ENCODE measurements around the gene POLR3K.

Gene POLR3K

DNA sequence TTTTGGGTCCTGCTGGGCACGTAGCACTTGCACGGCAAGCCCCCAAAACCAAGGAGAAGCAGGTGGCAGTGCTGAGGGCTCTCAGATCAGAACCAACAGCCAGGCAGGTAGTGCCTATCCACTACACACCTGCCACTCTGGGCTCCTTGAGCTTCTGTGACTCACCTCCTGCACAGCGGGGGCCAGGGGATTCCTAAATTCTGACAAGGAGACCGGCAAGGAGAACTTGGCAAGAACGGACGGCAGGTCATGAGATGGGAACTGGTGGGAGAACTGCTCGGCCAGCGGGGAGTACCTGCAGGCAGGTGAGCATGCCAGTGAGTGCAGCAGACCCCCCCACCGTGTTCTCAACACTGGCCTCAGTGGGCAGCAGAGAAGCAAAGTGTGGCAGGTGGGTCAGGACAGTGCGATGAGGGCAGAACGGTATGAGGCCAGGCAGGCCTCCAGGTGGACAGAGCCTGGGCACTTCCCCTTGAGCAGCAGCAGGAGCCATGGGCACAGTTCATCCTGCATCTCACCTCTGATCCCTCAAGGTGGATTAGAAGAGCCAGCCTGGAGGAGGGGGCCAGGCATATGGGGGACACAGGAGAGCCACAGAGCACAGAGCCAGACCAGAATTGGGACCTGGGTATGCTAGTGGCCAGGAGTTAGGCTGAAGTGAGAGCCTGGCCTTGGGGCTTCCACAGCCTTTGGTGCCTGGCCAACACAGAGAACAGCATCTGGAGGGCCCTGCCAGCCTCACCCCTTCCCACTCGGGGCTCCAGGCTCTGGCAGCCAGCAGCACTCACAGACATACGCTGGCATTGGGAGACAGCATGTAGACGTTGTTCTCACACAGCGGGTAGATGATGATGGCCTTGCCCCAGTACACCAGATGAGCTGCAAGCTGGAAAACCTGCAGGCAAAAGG is 39.3 kb upstream of the POLR3K start:
- Histone ChIP-seq H3K4me3 (replicated peaks; ENCODE audit: insufficient read depth, low read length) (no peak overlapping the region), H3K27ac (replicated peaks) (no peak overlapping the region), H3K27me3 (ENCODE audit: insufficient read depth, poor library complexity, severe bottlenecking) (no peaks in the 10 kb centered on the region)
- TF ChIP-seq SPI1 (IDR thresholded peaks at IDR 0.05; ENCODE audit: borderline replicate concordance, low read depth) = no peak
- TF ChIP-seq, protein P1, sequence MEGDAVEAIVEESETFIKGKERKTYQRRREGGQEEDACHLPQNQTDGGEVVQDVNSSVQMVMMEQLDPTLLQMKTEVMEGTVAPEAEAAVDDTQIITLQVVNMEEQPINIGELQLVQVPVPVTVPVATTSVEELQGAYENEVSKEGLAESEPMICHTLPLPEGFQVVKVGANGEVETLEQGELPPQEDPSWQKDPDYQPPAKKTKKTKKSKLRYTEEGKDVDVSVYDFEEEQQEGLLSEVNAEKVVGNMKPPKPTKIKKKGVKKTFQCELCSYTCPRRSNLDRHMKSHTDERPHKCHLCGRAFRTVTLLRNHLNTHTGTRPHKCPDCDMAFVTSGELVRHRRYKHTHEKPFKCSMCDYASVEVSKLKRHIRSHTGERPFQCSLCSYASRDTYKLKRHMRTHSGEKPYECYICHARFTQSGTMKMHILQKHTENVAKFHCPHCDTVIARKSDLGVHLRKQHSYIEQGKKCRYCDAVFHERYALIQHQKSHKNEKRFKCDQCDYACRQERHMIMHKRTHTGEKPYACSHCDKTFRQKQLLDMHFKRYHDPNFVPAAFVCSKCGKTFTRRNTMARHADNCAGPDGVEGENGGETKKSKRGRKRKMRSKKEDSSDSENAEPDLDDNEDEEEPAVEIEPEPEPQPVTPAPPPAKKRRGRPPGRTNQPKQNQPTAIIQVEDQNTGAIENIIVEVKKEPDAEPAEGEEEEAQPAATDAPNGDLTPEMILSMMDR (IDR thresholded peaks at IDR 0.05; ENCODE audit: insufficient read depth, low read length) = no peak
- TF ChIP-seq POLR2AphosphoS5 (IDR thresholded peaks at IDR 0.05; ENCODE audit: low read depth) = no peak
- no peak for TF ChIP-seq GABPA (IDR thresholded peaks at IDR 0.05; ENCODE audit: low read depth)
- TF ChIP-seq REST (IDR thresholded peaks at IDR 0.05; ENCODE audit: insufficient replicate concordance, low read depth) = no peak
- DNase-seq (ENCODE audit: low read depth in 1 of 2, low spot score in 1 of 2) = no peak

DNA sequence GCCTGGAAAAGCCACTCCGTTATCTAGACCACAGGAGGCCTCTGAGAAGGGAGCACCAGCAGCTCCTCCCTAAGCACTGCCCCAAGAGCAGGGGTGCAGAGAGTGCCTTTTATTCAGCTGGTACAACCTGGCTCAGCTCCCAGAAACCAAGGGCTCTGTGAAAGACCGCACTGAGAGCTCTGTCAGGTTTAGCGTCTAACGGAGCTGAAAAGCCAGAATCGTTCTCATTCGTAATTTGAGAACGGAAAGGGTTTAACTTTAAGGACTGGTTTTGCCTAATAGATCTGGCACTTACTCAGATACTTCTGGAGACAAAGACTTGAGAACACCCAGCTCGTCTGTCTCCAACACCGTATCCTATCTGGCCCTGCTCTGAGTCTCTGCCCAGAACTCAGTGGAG is 38.1 kb upstream of the POLR3K start:
- H3K4me3 ChIP-seq (replicated peaks; ENCODE audit: insufficient read depth, low read length) = no peak overlapping the region
- DNase-seq (ENCODE audit: low read depth in 1 of 2, low spot score in 1 of 2) = no peak
- no peaks in the 10 kb centered on the region for H3K27me3 ChIP-seq (ENCODE audit: insufficient read depth, poor library complexity, severe bottlenecking)
- no peak overlapping the region for H3K27ac ChIP-seq (replicated peaks)
- TF ChIP-seq, protein P1 (IDR thresholded peaks at IDR 0.05; ENCODE audit: insufficient read depth, low read length) = no peak
- TF ChIP-seq POLR2AphosphoS5 (IDR thresholded peaks at IDR 0.05; ENCODE audit: low read depth) = no peak; the same call in 1 of the 2 replicates
- TF ChIP-seq REST (IDR thresholded peaks at IDR 0.05; ENCODE audit: insufficient replicate concordance, low read depth) = no peak
- TF ChIP-seq SPI1 (IDR thresholded peaks at IDR 0.05; ENCODE audit: borderline replicate concordance, low read depth) = no peak
- TF ChIP-seq GABPA (IDR thresholded peaks at IDR 0.05; ENCODE audit: low read depth) = no peak

DNA sequence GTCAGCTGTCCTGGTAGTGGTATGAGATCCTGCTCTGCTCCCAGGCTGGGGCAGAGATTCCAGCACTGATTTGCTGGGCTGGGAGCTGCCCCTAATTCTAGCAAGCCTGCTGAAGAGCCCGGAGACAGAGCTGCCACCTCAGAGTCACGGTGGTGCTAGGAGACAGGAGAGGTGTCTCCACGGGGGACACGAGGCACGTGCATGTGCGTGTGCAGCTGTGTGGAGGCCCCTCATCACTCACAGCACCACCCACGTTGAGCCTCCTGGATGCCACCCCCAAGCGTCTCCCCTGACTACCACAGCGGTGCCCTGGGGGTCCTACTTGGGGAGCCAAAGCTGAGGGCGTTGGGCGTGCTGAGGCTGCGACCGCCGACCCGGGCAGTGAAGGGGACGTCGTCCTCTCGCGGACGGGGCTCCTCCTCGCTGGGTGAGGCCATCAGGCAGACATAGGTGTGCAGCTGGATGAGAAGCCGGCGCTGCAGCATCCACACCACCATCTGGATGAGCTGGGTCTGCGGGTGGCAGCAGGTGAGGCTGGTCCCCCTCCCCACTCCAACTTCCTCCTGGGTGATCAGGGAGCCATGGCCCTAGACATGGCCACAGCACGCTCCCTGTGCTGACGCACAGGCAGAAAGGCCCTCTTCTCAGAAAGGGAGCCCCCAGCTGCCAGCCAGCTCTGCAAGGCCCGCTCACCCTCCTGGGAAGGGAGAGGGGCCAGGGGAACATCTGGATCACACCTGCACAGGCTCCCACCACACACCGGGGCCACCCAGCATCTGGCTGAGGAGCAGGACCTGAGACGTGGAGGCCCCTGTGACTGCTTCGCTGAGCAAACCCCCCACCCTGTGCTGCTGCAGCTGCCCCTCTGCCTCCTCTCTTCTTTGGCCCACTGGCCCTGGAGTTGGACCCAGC is 36.2 kb upstream of the POLR3K start:
- DNase-seq (ENCODE audit: low read depth in 1 of 2, low spot score in 1 of 2) = no peak
- Histone ChIP-seq H3K4me3 (replicated peaks; ENCODE audit: insufficient read depth, low read length) (no peak overlapping the region), H3K27me3 (ENCODE audit: insufficient read depth, poor library complexity, severe bottlenecking) (no peaks in the 10 kb centered on the region), H3K27ac (replicated peaks) (no peak overlapping the region)
- TF ChIP-seq POLR2AphosphoS5 (IDR thresholded peaks at IDR 0.05; ENCODE audit: low read depth) = no peak
- no peak for TF ChIP-seq REST (IDR thresholded peaks at IDR 0.05; ENCODE audit: insufficient replicate concordance, low read depth)
- TF ChIP-seq GABPA (IDR thresholded peaks at IDR 0.05; ENCODE audit: low read depth) = no peak
- TF ChIP-seq, protein P1 (IDR thresholded peaks at IDR 0.05; ENCODE audit: insufficient read depth, low read length) = no peak
- no peak for TF ChIP-seq SPI1 (IDR thresholded peaks at IDR 0.05; ENCODE audit: borderline replicate concordance, low read depth)

All from HL-60 (cell line).